A375 (cell line): ENCODE data around the gene LDAF1. TPM values are rescaled to one million over a fixed set of nuclear protein-coding genes. Genes with fewer than 3 reads are reported as not detected.

Experiments used
- total RNA-seq: library from RNA; depleted of rRNA; stranded (reverse); fragments of >200 nt; shearing (Covaris generic); gene quantifications from 2 replicates; pipeline ENCODE4 v1.2.3, GENCODE V29; 2014; rRNA removed

The LDAF1 gene
- 0.26 and 1.3 TPM in 2 replicates for total RNA-seq

DNA sequence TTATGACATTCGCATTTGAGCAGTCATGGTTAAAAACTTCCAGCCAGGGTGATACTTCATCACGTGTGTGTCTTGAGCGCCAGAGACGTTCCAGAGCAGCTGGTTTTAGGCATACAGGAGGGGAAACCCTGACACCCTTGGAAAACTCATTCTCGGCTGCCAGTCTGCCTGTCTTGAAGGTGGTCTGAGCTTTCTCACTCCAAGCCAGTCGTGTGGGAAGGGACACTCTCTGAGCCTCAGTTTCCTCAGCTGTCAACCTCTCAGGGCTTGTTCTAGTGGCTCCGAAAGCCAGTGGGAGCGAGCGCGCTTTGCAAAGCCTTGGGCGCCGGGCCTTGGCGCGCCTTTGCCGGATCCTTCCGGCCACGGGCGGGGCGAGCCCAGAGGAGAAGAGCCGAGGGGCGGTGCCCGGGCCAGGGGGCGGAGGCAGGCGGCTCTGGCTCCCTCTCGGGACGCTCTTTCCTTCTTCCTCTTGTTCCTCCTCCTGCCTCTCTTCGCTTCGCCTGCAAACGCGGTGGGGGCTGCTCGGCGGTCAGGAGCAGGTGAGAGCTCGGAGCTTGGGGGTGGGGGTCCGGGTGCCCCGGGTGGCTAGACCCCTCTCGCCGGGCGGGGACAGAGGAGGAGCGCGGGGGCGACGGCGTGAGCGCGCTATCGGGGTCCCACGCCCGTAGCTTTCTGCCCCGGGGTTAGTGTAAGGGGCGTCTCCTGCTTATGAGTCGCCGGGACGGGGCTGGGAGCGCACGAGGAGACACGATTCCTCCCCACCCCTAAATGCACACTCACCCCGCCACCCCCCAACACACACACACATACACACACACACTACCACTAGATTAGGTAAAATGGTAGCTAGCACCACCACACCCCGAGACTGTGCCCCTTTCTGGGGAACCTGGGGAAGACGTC, at the start of gene LDAF1:
Gene LDAF1, plus strand, starts transcription at position 467 of the 903 bp plus-strand sequence. CDS start 2,509 bp downstream, outside the sequence.

GRCh38 chr16:21150375-21151001, 8.0 kb upstream of the LDAF1 start, which contains the start of gene DNAH3:
Gene DNAH3 (minus strand): TSS chr16:21150846. CDS start chr16:21150319, 527 bp downstream.

GRCh38 chr16:21211486-21211885, 53.0 kb downstream of the LDAF1 start, which contains the start of gene ZP2:
Gene ZP2 (minus strand): TSS chr16:21211574. CDS start chr16:21211547, 27 bp downstream.

Other genes starting within 250 kb of the LDAF1 start
- gene DNAH3, start 7.8 kb upstream of the LDAF1 start, total RNA-seq = 0.15 TPM in 1 of 2 replicates, not detected in the other
- gene ZP2, start 52.9 kb downstream of the LDAF1 start, total RNA-seq = not detected in 2 replicates
- gene ANKS4B, start 75.0 kb downstream of the LDAF1 start, total RNA-seq = not detected in 2 replicates
- 0.16 TPM in 1 of 2 replicates, not detected in the other for gene CRYM, start 119.6 kb downstream of the LDAF1 start, total RNA-seq